ENCODE results near the gene HAPLN3. TPM values are rescaled to one million over a fixed set of nuclear protein-coding genes. Genes with fewer than 3 reads are reported as not detected.

The HAPLN3 gene
- polyA plus RNA-seq, 1 experiment = 25.5 TPM

- Histone ChIP-seq H3K36me3 (ENCODE audit: control insufficient read depth, insufficient read depth, low read length) (no peaks in the 10 kb centered on the region), H3K27me3 (ENCODE audit: control insufficient read depth, insufficient read depth, low read length) (no peaks in the 10 kb centered on the region), H3K4me3 (ENCODE audit: low read depth, low read length) (no peak overlapping the region)
- CTCF ChIA-PET = interaction anchor here (0.6 to 1.8 kb wide), 3 partner anchors 9 to 186 kb away, joined by 3 to 9 read pairs (median 4); no protein-coding TSS in a partner anchor
- DNase-seq (ENCODE audit: low read depth) = no peak
- POLR2A ChIA-PET = no interaction called here
- no peak for TF ChIP-seq CTCF (IDR thresholded peaks at IDR 0.05; ENCODE audit: insufficient read depth, low read depth, low read length)
Observed at GRCh38 chr15:88843334-88843733, 52.0 kb downstream of the HAPLN3 start.

- no peaks in the 10 kb centered on the region for H3K36me3 ChIP-seq (ENCODE audit: control insufficient read depth, insufficient read depth, low read length)
- POLR2A ChIA-PET = no interaction called here
- TF ChIP-seq CTCF (IDR thresholded peaks at IDR 0.05; ENCODE audit: insufficient read depth, low read depth, low read length) = no peak
- H3K27me3 ChIP-seq (ENCODE audit: control insufficient read depth, insufficient read depth, low read length) = no peaks in the 10 kb centered on the region
- DNase-seq (ENCODE audit: low read depth) = no peak
- H3K4me3 ChIP-seq (ENCODE audit: low read depth, low read length) = no peak overlapping the region
- CTCF ChIA-PET = interaction anchor here (1.8 kb wide), 1 partner anchor 185 kb away, joined by 9 read pairs; no protein-coding TSS in a partner anchor
Observed at GRCh38 chr15:88842156-88842555, 53.2 kb downstream of the HAPLN3 start.

- Histone ChIP-seq H3K27me3 (ENCODE audit: control insufficient read depth, insufficient read depth, low read length) (no peaks in the 10 kb centered on the region), H3K4me3 (ENCODE audit: low read depth, low read length) (no peak overlapping the region), H3K36me3 (ENCODE audit: control insufficient read depth, insufficient read depth, low read length) (no peaks in the 10 kb centered on the region)
- DNase-seq (ENCODE audit: low read depth) = no peak
- ChIA-PET POLR2A (no interaction called here), CTCF (no interaction called here)
- no peak for TF ChIP-seq CTCF (IDR thresholded peaks at IDR 0.05; ENCODE audit: insufficient read depth, low read depth, low read length)
Observed at GRCh38 chr15:88841236-88841635, 54.1 kb downstream of the HAPLN3 start.

GRCh38 chr15:88839961-88840360 is 55.4 kb downstream of the HAPLN3 start:
- no peak for TF ChIP-seq CTCF (IDR thresholded peaks at IDR 0.05; ENCODE audit: insufficient read depth, low read depth, low read length)
- H3K36me3 ChIP-seq (ENCODE audit: control insufficient read depth, insufficient read depth, low read length) = no peaks in the 10 kb centered on the region
- H3K4me3 ChIP-seq (ENCODE audit: low read depth, low read length) = no peak overlapping the region
- POLR2A ChIA-PET = no interaction called here
- H3K27me3 ChIP-seq (ENCODE audit: control insufficient read depth, insufficient read depth, low read length) = no peaks in the 10 kb centered on the region
- no peak for DNase-seq (ENCODE audit: low read depth)
- CTCF ChIA-PET = interaction anchor here (1.1 to 2.4 kb wide), 2 partner anchors 38 to 183 kb away, joined by 4 to 11 read pairs; no protein-coding TSS in a partner anchor

GRCh38 chr15:88839146-88839545 is 56.2 kb downstream of the HAPLN3 start:
- H3K36me3 ChIP-seq (ENCODE audit: control insufficient read depth, insufficient read depth, low read length) = no peaks in the 10 kb centered on the region
- CTCF ChIA-PET = interaction anchor here (1.1 to 2.4 kb wide), 2 partner anchors 39 to 182 kb away, joined by 4 to 11 read pairs; no protein-coding TSS in a partner anchor
- TF ChIP-seq CTCF (IDR thresholded peaks at IDR 0.05; ENCODE audit: insufficient read depth, low read depth, low read length) = no peak

More at GRCh38 chr15:88839146-88839545, 56.2 kb downstream of the HAPLN3 start:
- no peak for DNase-seq (ENCODE audit: low read depth)
- Histone ChIP-seq H3K27me3 (ENCODE audit: control insufficient read depth, insufficient read depth, low read length) (no peaks in the 10 kb centered on the region), H3K4me3 (ENCODE audit: low read depth, low read length) (no peak overlapping the region)
- POLR2A ChIA-PET = no interaction called here
